KOPT-K1 (cell line): ENCODE measurements around the gene ZC3H7B.

Source experiments
- H3K27ac ChIP-seq: fragments of 200-600 bp; sonication (generic); 2 replicates; pipeline ENCODE4 v1.5.1; 2016; ENCODE audit warnings: antibody characterized with exemption, mild to moderate bottlenecking, low read depth, low read length; ENCODE audit not compliant: poor library complexity, severe bottlenecking
- H3K36me3 ChIP-seq: fragments of 200-600 bp; sonication (generic); 2 replicates; pipeline ENCODE4 v1.5.1; 2017; ENCODE audit warnings: antibody characterized with exemption, mild to moderate bottlenecking, low read length, moderate library complexity; ENCODE audit not compliant: insufficient read depth
- H3K9me3 ChIP-seq: fragments of 200-600 bp; sonication (generic); 2 replicates; pipeline ENCODE4 v1.5.1; 2017; ENCODE audit warnings: antibody characterized with exemption, low read length, mild to moderate bottlenecking; ENCODE audit not compliant: insufficient read depth, poor library complexity, severe bottlenecking

Gene ZC3H7B

DNA sequence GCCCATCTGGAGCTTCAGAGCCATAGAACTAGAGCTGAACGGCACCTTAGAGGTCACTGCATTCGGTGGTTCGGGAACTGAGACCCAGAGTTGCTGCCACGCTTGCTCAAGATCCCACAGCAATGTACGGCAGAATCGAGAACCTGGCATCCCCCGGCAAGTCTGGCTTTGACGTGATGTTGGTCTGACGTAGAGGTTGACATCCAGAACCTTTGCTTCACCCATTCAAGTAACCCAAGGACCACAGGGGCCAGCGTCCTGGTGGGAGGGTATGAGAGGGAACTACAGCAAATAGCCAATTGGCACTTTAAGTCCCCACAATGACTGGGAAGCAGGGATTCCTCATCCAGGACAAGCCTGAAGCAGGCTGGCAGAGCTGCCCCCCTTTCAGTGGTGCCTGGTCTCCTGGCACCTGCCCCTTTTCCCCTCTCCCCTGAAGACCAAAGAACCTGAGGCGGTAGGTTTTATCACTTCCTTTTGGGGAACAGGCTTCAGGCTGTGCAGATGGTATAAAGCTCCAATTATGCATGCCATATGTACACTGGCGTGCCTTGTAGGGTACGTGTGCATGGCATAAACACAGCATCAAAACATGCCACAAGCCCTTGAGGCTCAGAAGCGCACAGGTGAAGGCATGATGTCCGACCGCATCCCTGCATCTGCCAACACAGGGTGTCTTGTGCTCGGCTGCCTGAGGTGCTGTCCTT, 65.2 kb downstream of the ZC3H7B start:
- H3K27ac ChIP-seq, result no peak overlapping the region
- no peaks in the 10 kb centered on the region for H3K9me3 ChIP-seq
- peaks cover 4% of the 10 kb centered on the region; the same call in 1 of the 2 replicates for H3K36me3 ChIP-seq

DNA sequence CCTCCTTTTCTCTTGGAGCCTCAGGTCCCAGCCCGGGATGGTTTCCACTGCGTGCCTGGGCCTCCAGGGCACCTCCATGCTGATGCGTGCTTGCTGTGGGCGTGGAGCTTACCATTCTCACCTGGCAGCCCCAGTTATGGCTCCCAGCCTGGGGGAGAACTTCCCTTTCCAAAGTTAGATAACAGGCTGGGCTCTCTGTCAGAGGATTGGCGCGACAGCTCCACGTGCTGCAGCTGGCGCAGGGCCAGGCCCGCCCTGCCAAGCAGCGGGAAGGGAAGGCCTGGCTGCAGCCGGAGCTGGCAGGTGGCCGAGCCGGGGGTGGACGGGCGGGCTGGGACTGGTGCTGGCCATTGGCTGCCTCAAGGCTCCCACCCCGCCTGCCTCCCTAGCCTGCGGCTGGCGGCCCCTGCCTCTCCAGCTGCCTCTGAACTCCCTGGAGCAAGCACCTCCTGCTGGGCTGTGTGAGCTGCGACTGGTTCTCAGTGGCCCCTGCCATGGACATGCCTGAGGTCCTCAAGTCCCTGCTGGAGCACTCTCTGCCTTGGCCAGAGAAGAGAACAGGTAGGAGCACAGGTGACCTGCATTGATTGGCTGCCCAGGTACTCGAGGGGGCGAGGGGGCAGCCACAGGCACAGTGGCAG, 65.8 kb downstream of the ZC3H7B start:
- H3K36me3 ChIP-seq, result no peaks in the 10 kb centered on the region
- no peak overlapping the region for H3K27ac ChIP-seq
- no peaks in the 10 kb centered on the region for H3K9me3 ChIP-seq

DNA sequence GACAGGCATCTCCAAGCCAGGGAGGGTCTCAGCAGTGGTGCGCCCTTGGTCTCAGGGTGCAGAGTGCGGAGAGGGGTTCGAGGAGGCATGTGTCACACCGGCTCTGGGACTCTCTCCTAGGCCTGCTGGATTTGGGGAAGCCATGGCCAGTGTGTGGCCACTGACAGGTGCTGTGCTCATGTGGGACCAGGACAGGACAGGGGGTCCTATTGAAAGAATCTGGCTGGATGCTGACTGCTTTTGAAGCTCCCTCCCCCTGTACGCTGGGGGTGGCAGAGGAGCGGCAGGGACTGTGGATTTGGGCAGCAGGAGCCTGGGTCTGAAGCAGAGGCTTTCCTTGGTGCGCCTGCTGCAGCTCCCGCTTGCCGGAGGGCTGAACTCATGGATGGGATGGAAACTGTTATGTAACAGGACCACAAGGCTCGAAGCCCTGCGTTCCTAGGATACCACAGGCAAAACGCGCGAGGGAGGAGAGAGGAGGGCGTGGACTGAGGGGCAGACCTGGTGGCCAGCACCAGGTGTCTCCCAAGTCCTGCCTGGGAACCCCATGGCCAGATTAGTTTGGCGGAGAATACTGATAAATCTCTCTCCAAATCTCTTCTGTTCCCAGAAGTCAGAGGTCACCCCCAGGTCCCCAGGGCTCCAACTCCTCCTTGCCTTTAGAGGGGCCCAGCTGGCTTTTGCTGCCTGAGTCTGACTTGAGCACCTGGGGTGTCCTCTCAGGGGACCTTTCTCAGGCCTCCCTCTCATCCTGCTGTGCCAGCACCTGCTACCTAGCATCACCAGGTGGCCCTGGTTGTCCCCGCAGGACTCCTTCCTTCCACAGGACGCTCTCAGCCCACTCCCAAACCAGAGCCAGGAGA, 66.6 kb downstream of the ZC3H7B start:
- H3K36me3 ChIP-seq, result no peaks in the 10 kb centered on the region
- H3K27ac ChIP-seq, result no peak overlapping the region
- H3K9me3 ChIP-seq, result no peaks in the 10 kb centered on the region

DNA sequence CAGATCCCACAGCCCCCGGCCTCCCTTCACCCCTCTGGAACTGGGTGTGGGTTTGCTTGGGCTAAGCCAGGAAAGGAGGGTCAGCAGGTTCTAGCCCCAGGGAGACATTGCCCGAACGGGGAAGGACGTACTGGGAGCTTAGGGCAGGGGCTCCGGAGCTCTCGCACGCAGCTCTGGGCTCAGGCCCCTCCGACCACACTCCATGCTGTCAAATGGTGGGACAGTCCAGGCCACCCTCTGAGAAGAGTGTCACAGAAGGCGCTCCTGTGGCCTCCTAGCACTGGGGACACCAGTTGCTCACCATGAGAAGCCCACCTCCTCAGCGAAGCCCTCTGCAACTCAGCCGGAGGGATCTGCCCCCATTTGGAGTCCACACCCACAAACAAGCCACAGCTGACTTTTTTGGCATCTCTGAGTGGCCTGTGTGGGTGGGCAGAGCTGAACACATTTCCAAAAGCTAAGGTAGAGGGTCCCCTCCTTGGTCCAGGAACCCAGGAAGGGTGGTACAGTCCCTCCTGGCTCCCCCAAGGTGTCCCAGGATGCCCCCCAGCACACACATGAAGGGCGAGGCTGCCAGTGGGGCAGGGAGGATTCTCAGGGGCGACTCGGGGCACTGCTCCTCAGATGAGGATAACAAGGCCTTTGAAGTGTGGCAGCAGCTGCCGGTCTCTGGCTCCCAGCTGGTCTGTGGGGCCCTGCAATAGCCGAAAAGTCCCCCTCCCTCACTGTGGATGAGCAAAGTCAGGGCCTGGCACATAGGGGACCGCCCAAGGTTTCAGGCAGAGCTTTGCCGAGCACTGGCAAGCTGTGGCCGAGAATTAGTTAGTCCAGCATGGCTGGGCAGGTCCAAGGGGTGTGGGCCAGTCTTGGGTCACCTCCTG, 67.5 kb downstream of the ZC3H7B start:
- H3K9me3 ChIP-seq, result no peaks in the 10 kb centered on the region
- H3K27ac ChIP-seq, result no peak overlapping the region
- H3K36me3 ChIP-seq, result no peaks in the 10 kb centered on the region

DNA sequence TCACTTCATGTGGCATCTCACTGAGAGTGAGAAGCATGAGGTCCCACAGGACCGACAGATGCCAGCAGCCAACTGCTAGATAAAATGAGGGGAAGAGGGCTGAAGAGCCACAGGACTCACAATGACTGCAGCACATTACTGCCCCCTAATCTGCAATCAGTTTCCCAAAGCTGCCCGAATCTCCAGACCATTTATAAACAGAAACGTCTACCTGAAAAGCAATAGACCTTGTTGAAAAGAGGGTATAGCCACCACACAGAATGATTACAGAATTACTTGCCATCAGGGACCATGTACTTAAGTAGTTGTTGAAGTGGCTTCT, 68.1 kb downstream of the ZC3H7B start:
- Histone ChIP-seq H3K27ac (no peak overlapping the region), H3K36me3 (no peaks in the 10 kb centered on the region), H3K9me3 (no peaks in the 10 kb centered on the region)

DNA sequence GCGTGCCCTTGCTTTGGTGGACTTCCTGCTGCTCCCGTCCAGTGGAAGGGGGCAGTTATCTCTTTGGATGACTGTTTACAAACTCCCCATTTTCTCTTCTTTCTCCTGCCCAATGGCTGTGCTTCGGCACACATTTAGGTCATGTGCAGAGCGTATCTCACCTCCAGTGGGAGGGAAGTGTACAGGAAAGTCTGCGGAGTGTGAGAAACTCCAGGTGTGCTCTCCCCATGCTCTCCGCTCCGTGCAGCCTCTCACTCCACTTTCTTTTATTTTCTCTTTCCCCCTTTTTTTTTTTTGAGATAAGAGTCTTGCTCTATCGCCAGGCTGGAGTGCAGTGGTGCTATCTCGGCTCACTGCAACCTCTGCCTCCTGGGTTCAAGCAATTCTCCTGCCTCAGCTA, 68.5 kb downstream of the ZC3H7B start:
- H3K36me3 ChIP-seq, result no peaks in the 10 kb centered on the region
- H3K27ac ChIP-seq, result no peak overlapping the region
- H3K9me3 ChIP-seq, result no peaks in the 10 kb centered on the region

DNA sequence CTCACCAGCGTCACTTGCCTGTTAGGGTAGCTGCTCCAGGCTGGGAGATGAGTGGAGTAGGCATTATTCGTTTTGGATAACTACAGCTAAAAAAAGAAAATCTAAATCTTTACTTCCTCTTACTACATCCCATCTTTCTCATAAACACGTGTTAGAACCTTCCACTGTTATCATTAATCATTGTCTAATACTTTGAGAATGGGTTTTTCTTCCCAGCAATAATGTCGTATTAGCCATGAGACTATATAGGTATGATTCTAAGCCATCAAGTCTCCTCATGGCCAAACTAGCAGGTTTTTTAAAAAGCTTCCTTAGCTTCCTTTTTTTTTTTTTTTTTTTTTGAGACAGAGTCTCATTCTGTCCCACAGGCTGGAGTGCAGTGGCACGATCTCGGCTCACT, 76.5 kb downstream of the ZC3H7B start:
- no peaks in the 10 kb centered on the region for H3K9me3 ChIP-seq
- H3K27ac ChIP-seq, result no peak overlapping the region
- H3K36me3 ChIP-seq, result no peaks in the 10 kb centered on the region

DNA sequence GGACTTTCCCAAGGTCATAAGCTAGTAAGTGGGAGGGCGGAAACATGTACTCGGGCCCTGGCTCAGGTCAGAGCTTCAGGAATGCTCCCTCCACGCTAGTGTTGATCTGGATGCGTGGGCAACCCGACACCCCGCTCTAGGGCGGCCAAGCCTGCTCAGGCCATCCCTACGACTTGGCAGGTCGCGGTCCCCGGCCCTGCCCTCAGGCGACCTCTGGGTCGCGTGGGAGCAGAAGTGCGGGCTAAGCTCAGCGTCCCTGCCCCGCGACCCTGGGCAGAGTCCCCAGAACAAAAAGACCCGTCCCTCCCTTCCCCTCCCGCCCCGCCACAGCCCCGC, 79.6 kb downstream of the ZC3H7B start:
- peak overlapping the region; percentile 66 for H3K27ac ChIP-seq
- H3K9me3 ChIP-seq, result no peaks in the 10 kb centered on the region
- no peaks in the 10 kb centered on the region for H3K36me3 ChIP-seq

DNA sequence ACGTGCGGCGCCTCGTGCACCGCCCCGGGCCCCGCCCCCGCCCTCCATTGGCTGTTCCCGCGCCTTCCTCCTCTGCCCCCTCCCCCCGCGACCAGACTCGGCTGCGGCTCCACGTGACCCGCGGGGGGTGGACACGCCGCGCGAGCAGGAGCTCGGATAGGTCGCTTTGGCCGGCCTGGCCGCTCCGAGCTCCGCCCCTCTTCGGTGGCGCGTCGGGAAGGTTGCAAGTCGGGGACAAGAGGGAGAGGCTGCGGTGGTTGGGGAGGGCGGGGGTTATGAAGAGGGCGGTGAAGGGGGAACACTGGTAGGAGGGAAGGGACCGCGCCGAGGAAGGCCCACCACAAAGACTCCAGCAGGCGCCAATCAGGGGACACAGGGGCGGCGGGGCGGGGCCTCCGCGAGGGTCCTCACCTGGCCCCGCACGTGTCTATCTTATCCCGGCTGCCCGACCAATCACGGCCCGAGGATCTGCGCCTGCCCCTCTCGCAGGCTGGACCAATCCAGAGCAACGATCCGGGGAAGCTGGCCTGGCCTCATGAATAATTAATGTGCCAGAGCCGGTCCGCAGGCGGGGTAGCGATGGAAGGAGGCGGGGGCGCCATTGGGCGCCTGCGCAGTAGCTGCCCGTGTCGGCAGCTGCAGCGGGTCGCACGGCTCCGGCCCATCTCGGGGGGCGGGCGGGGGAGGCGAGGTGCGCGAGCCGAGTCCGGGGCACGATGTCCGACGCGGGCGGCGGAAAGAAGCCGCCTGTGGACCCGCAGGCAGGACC, 80.2 kb downstream of the ZC3H7B start, which contains the start of gene TEF:
TEF (plus strand) TSS at position 614 of the 769 bp plus-strand sequence; CDS start at position 717, 103 bp downstream.
- no peaks in the 10 kb centered on the region for H3K9me3 ChIP-seq
- H3K27ac ChIP-seq, result peak within 1 kb of the TSS; percentile 66
- no peaks in the 10 kb centered on the region for H3K36me3 ChIP-seq

DNA sequence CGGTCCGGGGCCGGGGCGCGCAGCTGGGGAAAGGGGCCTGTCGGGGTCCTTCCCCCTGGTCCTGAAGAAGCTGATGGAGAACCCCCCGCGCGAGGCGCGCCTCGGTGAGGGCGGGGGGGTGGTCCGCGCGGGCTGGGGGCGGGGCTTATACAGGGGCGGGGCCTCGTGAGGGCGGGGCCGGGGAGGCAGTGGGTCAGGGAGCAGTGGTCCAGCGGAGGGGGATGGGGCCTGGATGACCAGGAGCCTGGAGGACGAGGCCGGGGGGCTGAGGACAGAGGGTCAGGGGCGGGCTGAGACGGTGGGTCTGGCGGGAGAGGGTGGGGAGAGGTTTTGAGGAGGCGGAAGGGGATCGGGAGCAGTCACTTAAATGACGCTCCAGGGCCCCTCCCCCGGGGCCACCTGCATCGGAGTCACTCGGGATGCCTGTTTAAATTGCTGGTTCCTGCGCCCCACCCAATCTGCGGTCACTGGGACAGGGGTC, 80.8 kb downstream of the ZC3H7B start:
- peak overlapping the region; percentile 66 for H3K27ac ChIP-seq
- no peaks in the 10 kb centered on the region for H3K36me3 ChIP-seq
- no peaks in the 10 kb centered on the region for H3K9me3 ChIP-seq

DNA sequence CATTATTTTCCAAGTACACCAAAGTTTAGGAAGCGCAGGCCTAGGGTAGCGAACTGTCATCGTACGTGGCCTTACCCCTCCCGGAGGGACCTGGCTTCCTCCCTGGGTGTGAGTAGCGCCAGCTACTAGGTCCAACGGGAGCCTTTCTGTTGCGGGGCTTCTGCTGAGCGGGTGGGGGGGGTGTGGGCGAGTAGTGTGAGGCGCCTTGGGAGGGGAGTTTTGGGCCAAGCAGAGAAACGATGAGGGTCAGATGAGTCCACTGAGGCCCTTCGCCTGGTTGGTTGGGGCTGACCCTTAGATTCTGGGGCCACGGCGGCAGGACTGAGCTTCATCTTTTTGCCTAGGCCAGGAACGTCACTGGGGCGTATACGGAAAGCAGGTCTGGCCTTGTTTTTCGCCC, 81.3 kb downstream of the ZC3H7B start:
- no peaks in the 10 kb centered on the region for H3K36me3 ChIP-seq
- no peaks in the 10 kb centered on the region for H3K9me3 ChIP-seq
- peak overlapping the region; percentile 66 for H3K27ac ChIP-seq

DNA sequence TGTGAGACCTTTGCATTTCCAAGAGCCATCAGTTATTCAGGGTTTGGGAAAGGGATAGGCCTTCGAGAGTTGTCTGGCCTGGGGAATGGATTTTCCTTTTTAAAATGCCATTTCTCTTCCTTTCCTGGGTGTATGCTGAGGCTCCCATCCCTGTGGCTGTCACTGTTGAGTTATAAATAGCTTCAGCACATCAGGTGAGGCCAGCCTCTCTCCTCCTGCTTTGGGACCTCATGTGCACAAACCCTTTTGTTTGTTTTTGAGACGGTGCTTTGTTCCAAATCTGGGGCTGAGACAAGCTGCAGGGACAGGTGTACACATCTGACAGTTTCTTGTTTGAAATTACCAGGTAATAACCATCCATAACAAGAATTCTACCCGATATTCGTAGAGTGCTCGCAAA, 81.8 kb downstream of the ZC3H7B start:
- Histone ChIP-seq H3K36me3 (no peaks in the 10 kb centered on the region), H3K27ac (no peak overlapping the region), H3K9me3 (no peaks in the 10 kb centered on the region)

DNA sequence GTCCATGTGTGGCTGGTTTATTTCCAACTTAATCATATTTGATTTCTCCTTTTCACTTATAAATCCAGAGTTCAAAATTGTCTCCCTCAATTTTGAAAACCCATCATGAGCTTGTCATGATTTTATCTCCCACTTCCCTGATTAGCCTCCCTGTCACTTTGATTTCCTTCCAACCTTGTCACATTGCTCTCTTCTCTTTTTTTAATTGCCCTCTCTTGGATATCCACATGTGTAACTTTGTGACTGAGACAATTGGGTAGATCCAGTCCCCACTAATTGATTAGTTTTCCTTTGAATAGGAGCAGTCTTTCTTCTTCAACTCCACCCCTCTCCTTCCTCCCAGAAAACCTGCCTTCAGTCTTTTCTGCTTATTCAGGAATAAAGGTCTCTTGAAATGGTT, 82.8 kb downstream of the ZC3H7B start:
- H3K27ac ChIP-seq, result no peak overlapping the region
- no peaks in the 10 kb centered on the region for H3K9me3 ChIP-seq
- H3K36me3 ChIP-seq, result no peaks in the 10 kb centered on the region

DNA sequence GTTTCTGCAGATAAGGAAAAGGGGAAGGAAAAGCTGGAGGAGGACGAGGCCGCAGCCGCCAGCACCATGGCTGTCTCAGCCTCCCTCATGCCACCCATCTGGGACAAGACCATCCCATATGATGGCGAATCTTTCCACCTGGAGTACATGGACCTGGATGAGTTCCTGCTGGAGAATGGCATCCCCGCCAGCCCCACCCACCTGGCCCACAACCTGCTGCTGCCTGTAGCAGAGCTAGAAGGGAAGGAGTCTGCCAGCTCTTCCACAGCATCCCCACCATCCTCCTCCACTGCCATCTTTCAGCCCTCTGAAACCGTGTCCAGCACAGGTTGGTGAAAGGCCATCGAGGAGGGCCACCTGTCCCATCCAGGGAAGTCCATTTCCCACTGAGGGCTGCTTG, 86.0 kb downstream of the ZC3H7B start:
- Histone ChIP-seq H3K36me3 (no peaks in the 10 kb centered on the region), H3K9me3 (no peaks in the 10 kb centered on the region), H3K27ac (no peak overlapping the region)
